Activated CD4-positive, alpha-beta memory T cell treated with anti-CD3 and anti-CD28 coated beads, Interleukin-2, amount 10 ng/mL, durations not matched to agents 7 days and 5 days (primary cell): ENCODE results near the gene USP28. TPM values are rescaled to one million over a fixed set of nuclear protein-coding genes. Genes with fewer than 3 reads are reported as not detected.
"Not testable (repeated sequence)": the region's sequence is repeated elsewhere in the genome, so short reads cannot be mapped to it uniquely, and the experiment has no call there.

ENCODE experiments used
- CTCF ChIA-PET: fragments of 350-600 bp; sonication (Branson Sonifier 250); formaldehyde crosslinking; loops from one replicate; lab custom pipeline; 2021; ENCODE audit warnings: antibody characterized with exemption, inconsistent platforms; lab: Charles Lee
- POLR2A ChIA-PET: fragments of 350-600 bp; sonication (Branson Sonifier 250); formaldehyde crosslinking; loops from one replicate; lab custom pipeline; 2021; ENCODE audit warnings: antibody characterized with exemption; lab: Charles Lee
- DNase-seq: peaks from one replicate; pipeline ENCODE4 v3.0.0-alpha.2; 2020
- H3K27ac Mint-ChIP-seq: one replicate; pipeline ENCODE4 v1.8.0; 2021; ENCODE audit warnings: mild to moderate bottlenecking, mixed read lengths
- H3K27me3 Mint-ChIP-seq: one replicate; pipeline ENCODE4 v1.8.0; 2021; ENCODE audit warnings: mixed read lengths
- H3K36me3 Mint-ChIP-seq: one replicate; pipeline ENCODE4 v1.8.0; 2021; ENCODE audit warnings: low read depth, mixed read lengths
- H3K4me1 Mint-ChIP-seq: one replicate; pipeline ENCODE4 v1.8.0; 2021; ENCODE audit warnings: mixed read lengths
- H3K4me3 Mint-ChIP-seq: one replicate; pipeline ENCODE4 v1.8.0; 2021; ENCODE audit warnings: mild to moderate bottlenecking, mixed read lengths
- H3K9me3 Mint-ChIP-seq: one replicate; pipeline ENCODE4 v1.8.0; 2021; ENCODE audit warnings: mixed read lengths
- total RNA-seq, 2 experiments: library from RNA; stranded (reverse); gene quantifications; one replicate each; pipeline ENCODE4 v1.2.3, GENCODE V29; 2021

USP28 gene
- total RNA-seq, 2 experiments from 2014 or later = 52.3 to 53.8 TPM

GRCh38 chr11:113818426-113818825, 56.9 kb downstream of the USP28 start:
- CTCF ChIA-PET = no interaction called here
- no peaks in the 10 kb centered on the region for H3K9me3 Mint-ChIP-seq
- no peak overlapping the region for H3K27ac Mint-ChIP-seq
- H3K27me3 Mint-ChIP-seq = no peaks in the 10 kb centered on the region
- no peak overlapping the region for H3K4me3 Mint-ChIP-seq
- POLR2A ChIA-PET = no interaction called here
- DNase-seq = no peak
- H3K4me1 Mint-ChIP-seq = no peaks in the 10 kb centered on the region
- H3K36me3 Mint-ChIP-seq = peaks cover 55% of the 10 kb centered on the region

- Mint-ChIP-seq H3K4me3 (no peak overlapping the region), H3K4me1 (no peaks in the 10 kb centered on the region), H3K27ac (no peak overlapping the region), H3K36me3 (peaks cover 55% of the 10 kb centered on the region), H3K9me3 (no peaks in the 10 kb centered on the region), H3K27me3 (no peaks in the 10 kb centered on the region)
- ChIA-PET POLR2A (no interaction called here), CTCF (no interaction called here)
- DNase-seq = no peak
These were observed 57.7 kb downstream of the USP28 start for GRCh38 chr11:113817626-113818025.

GRCh38 chr11:113817162-113817561, 58.2 kb downstream of the USP28 start:
- Mint-ChIP-seq H3K9me3 (no peaks in the 10 kb centered on the region), H3K4me3 (no peak overlapping the region), H3K4me1 (no peaks in the 10 kb centered on the region), H3K27me3 (no peaks in the 10 kb centered on the region), H3K27ac (no peak overlapping the region), H3K36me3 (peaks cover 56% of the 10 kb centered on the region)
- POLR2A ChIA-PET = no interaction called here
- no peak for DNase-seq
- CTCF ChIA-PET = no interaction called here

- ChIA-PET CTCF (interaction anchor here (1.3 kb wide), 1 partner anchor 449 kb away, joined by 3 read pairs; no protein-coding TSS in a partner anchor), POLR2A (no interaction called here)
- H3K36me3 Mint-ChIP-seq = peaks cover 44% of the 10 kb centered on the region
- H3K4me1 Mint-ChIP-seq = no peaks in the 10 kb centered on the region
- no peak overlapping the region for H3K4me3 Mint-ChIP-seq
- no peaks in the 10 kb centered on the region for H3K9me3 Mint-ChIP-seq
- no peak for DNase-seq
- H3K27me3 Mint-ChIP-seq = no peaks in the 10 kb centered on the region
- H3K27ac Mint-ChIP-seq = no peak overlapping the region
These were observed 61.2 kb downstream of the USP28 start for GRCh38 chr11:113814181-113814580.

GRCh38 chr11:113808931-113809330, 66.4 kb downstream of the USP28 start:
- no peaks in the 10 kb centered on the region for H3K4me1 Mint-ChIP-seq
- H3K9me3 Mint-ChIP-seq = no peaks in the 10 kb centered on the region
- H3K27ac Mint-ChIP-seq = no peak overlapping the region
- no peak overlapping the region for H3K4me3 Mint-ChIP-seq
- H3K36me3 Mint-ChIP-seq = peaks cover 57% of the 10 kb centered on the region
- no peak for DNase-seq
- H3K27me3 Mint-ChIP-seq = no peaks in the 10 kb centered on the region
- ChIA-PET POLR2A (no interaction called here), CTCF (no interaction called here)

DNA sequence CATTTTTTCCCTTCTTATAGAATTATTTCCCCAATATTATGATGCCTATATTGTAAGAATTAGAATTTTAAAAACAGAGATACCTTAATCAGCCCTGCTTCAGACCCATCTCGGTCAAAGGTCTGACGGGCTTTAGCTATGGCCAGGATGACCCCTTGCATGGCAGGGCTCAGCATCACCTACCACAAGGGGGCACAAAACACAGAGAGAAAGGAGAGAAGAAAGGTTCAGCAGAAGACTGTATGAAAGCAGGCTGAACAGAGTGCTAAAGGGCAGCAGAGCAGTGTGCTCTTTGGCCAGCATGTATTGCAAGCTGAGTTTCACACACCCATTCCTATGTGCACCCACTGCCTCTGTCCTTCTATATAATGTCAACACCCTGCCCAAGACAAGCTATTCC, 69.0 kb downstream of the USP28 start:
- no peak overlapping the region for H3K4me3 Mint-ChIP-seq
- H3K36me3 Mint-ChIP-seq = peaks cover 58% of the 10 kb centered on the region
- no peaks in the 10 kb centered on the region for H3K27me3 Mint-ChIP-seq
- no peaks in the 10 kb centered on the region for H3K9me3 Mint-ChIP-seq
- no peak overlapping the region for H3K27ac Mint-ChIP-seq
- ChIA-PET POLR2A (no interaction called here), CTCF (interaction anchor here (0.6 to 4.1 kb wide), 10 partner anchors 9 to 455 kb away, joined by 3 to 22 read pairs (median 4); partner anchors contain the start of gene USP28)
- no peak for DNase-seq
- H3K4me1 Mint-ChIP-seq = no peaks in the 10 kb centered on the region

DNA sequence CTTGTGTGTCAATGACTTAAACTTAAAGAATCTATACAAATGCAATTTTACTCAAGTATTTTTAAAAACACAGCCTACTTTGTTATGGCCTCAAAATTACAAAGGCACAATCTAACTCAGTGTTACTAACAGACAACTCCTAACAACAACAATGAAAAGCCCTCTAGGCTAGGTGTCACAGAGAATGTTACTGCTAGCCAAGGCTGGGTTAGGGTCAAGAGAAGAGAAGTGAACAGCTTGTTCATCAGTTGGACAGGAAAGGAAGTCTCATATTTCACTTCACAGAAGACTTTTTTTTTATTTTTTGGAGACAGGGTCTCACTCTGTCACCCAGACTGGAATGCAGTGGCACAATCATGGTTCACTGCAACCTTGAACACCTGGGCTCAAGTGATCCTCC, 69.7 kb downstream of the USP28 start:
- Mint-ChIP-seq H3K9me3 (no peaks in the 10 kb centered on the region), H3K4me3 (no peak overlapping the region), H3K36me3 (peaks cover 61% of the 10 kb centered on the region), H3K4me1 (no peaks in the 10 kb centered on the region), H3K27me3 (no peaks in the 10 kb centered on the region), H3K27ac (no peak overlapping the region)
- CTCF ChIA-PET = interaction anchor here (0.8 to 4.1 kb wide), 7 partner anchors 9 to 456 kb away, joined by 3 to 22 read pairs (median 3); partner anchors contain the start of gene USP28
- DNase-seq = no peak
- POLR2A ChIA-PET = interaction anchor here (0.6 kb wide), 1 partner anchor 22 kb away, joined by 3 read pairs; no protein-coding TSS in a partner anchor

- H3K4me3 Mint-ChIP-seq = no peak overlapping the region
- H3K27me3 Mint-ChIP-seq = no peaks in the 10 kb centered on the region
- no peak overlapping the region for H3K27ac Mint-ChIP-seq
- H3K4me1 Mint-ChIP-seq = no peaks in the 10 kb centered on the region
- no peaks in the 10 kb centered on the region for H3K9me3 Mint-ChIP-seq
- DNase-seq = no peak
- ChIA-PET CTCF (no interaction called here), POLR2A (no interaction called here)
- H3K36me3 Mint-ChIP-seq = peaks cover 57% of the 10 kb centered on the region
These were observed 72.8 kb downstream of the USP28 start for GRCh38 chr11:113802621-113803020.

DNA sequence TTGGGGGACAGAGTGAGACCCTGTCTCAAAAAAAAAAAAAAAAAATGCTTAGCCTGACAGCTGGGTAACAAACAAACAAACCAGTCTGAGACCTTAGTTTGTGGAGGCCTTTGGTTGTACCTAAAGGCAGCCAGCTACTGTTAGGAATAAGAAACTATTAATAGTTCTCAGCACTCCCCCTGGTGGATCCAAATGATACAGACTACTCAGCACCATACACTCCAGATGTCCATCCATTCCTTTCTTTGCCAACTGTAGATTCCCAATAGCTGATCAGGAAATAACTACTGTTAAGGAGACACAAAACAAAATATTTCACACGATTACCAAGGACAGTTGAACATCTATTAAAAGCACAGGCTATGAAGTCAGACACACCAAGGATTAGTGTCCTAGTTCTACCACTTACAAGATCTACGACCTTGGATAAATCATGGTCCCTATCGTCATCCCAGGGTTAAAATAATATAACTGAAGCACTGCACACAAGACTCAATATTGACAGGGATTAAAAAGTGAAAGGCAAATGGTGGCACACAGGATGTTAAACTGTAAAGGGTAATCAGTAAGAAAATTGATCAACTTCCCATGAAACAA, 78.6 kb downstream of the USP28 start:
- CTCF ChIA-PET = interaction anchor here (0.6 to 2.7 kb wide), 16 partner anchors 9 to 1631 kb away, joined by 3 to 22 read pairs (median 4); partner anchors contain the start of genes CLDN25, TTC12 and ZW10
- no peaks in the 10 kb centered on the region for H3K9me3 Mint-ChIP-seq
- H3K27ac Mint-ChIP-seq = no peak overlapping the region
- no peaks in the 10 kb centered on the region for H3K4me1 Mint-ChIP-seq
- no peak for DNase-seq
- peaks cover 25% of the 10 kb centered on the region for H3K36me3 Mint-ChIP-seq
- POLR2A ChIA-PET = no interaction called here
- no peaks in the 10 kb centered on the region for H3K27me3 Mint-ChIP-seq
- no peak overlapping the region for H3K4me3 Mint-ChIP-seq

- DNase-seq = no peak
- H3K4me1 Mint-ChIP-seq = no peaks in the 10 kb centered on the region
- CTCF ChIA-PET = no interaction called here
- no peak overlapping the region for H3K4me3 Mint-ChIP-seq
- no peaks in the 10 kb centered on the region for H3K9me3 Mint-ChIP-seq
- no peaks in the 10 kb centered on the region for H3K36me3 Mint-ChIP-seq
- H3K27ac Mint-ChIP-seq = no peak overlapping the region
- H3K27me3 Mint-ChIP-seq = peaks cover 16% of the 10 kb centered on the region
- POLR2A ChIA-PET = no interaction called here
These were observed 85.6 kb downstream of the USP28 start for GRCh38 chr11:113789675-113790320.

GRCh38 chr11:113789016-113789415, 86.4 kb downstream of the USP28 start:
- H3K36me3 Mint-ChIP-seq, POLR2A ChIA-PET, H3K9me3 Mint-ChIP-seq, CTCF ChIA-PET, H3K27ac Mint-ChIP-seq, H3K4me3 Mint-ChIP-seq, H3K4me1 Mint-ChIP-seq, DNase-seq: not testable (repeated sequence)
- peaks cover 23% of the 10 kb centered on the region for H3K27me3 Mint-ChIP-seq

DNA sequence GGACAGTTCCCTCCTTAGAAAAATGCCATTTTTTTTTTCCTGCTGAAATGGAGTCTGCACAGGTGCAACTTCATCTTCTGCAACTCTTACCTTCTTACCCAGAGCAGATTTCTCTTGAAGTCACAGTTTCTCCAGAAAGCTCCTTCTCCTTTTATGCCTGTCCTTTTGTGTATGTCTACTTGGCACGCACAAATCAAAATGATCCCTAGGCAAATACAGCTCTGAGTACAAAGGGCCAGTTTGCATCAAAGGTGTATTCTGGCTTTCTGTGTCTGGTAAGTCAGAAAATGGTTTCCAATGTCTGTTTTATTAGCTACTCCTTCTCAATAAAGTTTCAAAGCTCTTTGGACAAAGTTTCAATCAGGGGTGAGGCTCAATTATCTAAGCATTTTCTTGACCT, 93.2 kb downstream of the USP28 start:
- H3K27me3 Mint-ChIP-seq = peaks cover 33% of the 10 kb centered on the region
- POLR2A ChIA-PET = no interaction called here
- DNase-seq = no peak

GRCh38 chr11:113781682-113782081, 93.7 kb downstream of the USP28 start:
- H3K9me3 Mint-ChIP-seq = no peaks in the 10 kb centered on the region
- CTCF ChIA-PET = interaction anchor here (1.6 to 2.8 kb wide), 2 partner anchors 8 to 15 kb away, joined by 7 to 8 read pairs; partner anchors contain the start of gene ZW10

More for the DNA sequence above, 93.2 kb downstream of the USP28 start:
- Mint-ChIP-seq H3K4me1 (no peaks in the 10 kb centered on the region), H3K36me3 (no peaks in the 10 kb centered on the region), H3K4me3 (no peak overlapping the region), H3K9me3 (no peaks in the 10 kb centered on the region), H3K27ac (no peak overlapping the region)
- CTCF ChIA-PET = interaction anchor here (0.7 to 2.8 kb wide), 3 partner anchors 9 to 1437 kb away, joined by 3 to 8 read pairs (median 7); partner anchors contain the start of gene ZW10

More at GRCh38 chr11:113781682-113782081, 93.7 kb downstream of the USP28 start:
- no peak for DNase-seq
- POLR2A ChIA-PET = no interaction called here
- H3K27me3 Mint-ChIP-seq = peaks cover 30% of the 10 kb centered on the region
- H3K27ac Mint-ChIP-seq = no peak overlapping the region
- H3K4me1 Mint-ChIP-seq = no peaks in the 10 kb centered on the region
- no peak overlapping the region for H3K4me3 Mint-ChIP-seq
- no peaks in the 10 kb centered on the region for H3K36me3 Mint-ChIP-seq
